Natural killer cell (primary cell): Measurements from ENCODE around the gene DIS3. TPM values are rescaled to one million over a fixed set of nuclear protein-coding genes. Genes with fewer than 3 reads are reported as not detected.
A peak's percentile ranks its signal among the peaks of the same experiment; 100 is the strongest.

Source experiments
- ATAC-seq, 3 donors: fragments of 150-1000 bp in 2 of 3; fragments of 200-7000 bp in 1 of 3; cut with Tn5 transposase; 1 replicate in 1 of 3; 2 replicates in 2 of 3; pipeline ENCODE4 v1.10.0; 2021; ENCODE audit warnings: mild to moderate bottlenecking in 2 of 3, moderate library complexity in 2 of 3
- DNase-seq, 2 donors: peaks; one replicate each; pipeline versions ENCODE4 v3.0.0 to v3.0.0-alpha.2; 2013 to 2021; ENCODE audit warnings: mixed read lengths in 1 of 2
- H3K27ac ChIP-seq: one replicate; pipeline ENCODE4 v1.5.1; 2013; ENCODE audit warnings: mild to moderate bottlenecking, low read length
- H3K27me3 ChIP-seq: one replicate; pipeline ENCODE4 v1.6.1; 2013; ENCODE audit warnings: low read length; ENCODE audit not compliant: control insufficient read depth, insufficient read depth
- H3K36me3 ChIP-seq: one replicate; pipeline ENCODE4 v1.6.1; 2013; ENCODE audit warnings: low read length; ENCODE audit not compliant: control insufficient read depth, insufficient read depth
- H3K4me1 ChIP-seq: one replicate; pipeline ENCODE4 v1.6.1; 2013; ENCODE audit warnings: low read length; ENCODE audit not compliant: control insufficient read depth, insufficient read depth
- H3K4me3 ChIP-seq: one replicate; pipeline ENCODE4 v1.5.1; 2013; ENCODE audit warnings: low read length
- H3K9me3 ChIP-seq: one replicate; pipeline ENCODE4 v1.6.1; 2013; ENCODE audit warnings: low read length; ENCODE audit not compliant: control insufficient read depth, insufficient read depth
- H3K27ac Mint-ChIP-seq, 2 donors: one replicate each; pipeline ENCODE4 v1.8.0; 2022; ENCODE audit warnings: mild to moderate bottlenecking in 2 of 2, mixed read lengths in 2 of 2, moderate library complexity in 1 of 2
- H3K27me3 Mint-ChIP-seq, 2 donors: one replicate each; pipeline ENCODE4 v1.8.0; 2022; ENCODE audit warnings: low read depth in 2 of 2, mixed read lengths in 2 of 2
- H3K36me3 Mint-ChIP-seq: one replicate; pipeline ENCODE4 v1.8.0; 2022; ENCODE audit warnings: mixed read lengths
- H3K4me1 Mint-ChIP-seq, 2 donors: one replicate each; pipeline ENCODE4 v1.8.0; 2022; ENCODE audit warnings: mixed read lengths in 2 of 2
- H3K4me3 Mint-ChIP-seq: one replicate; pipeline ENCODE4 v1.8.0; 2022; ENCODE audit warnings: mild to moderate bottlenecking, moderate library complexity, mixed read lengths
- H3K9me3 Mint-ChIP-seq, 2 donors: one replicate each; pipeline ENCODE4 v1.8.0; 2022; ENCODE audit warnings: mixed read lengths in 2 of 2
- CTCF ChIP-seq: fragments of 200-600 bp; IDR thresholded peaks from one replicate; pipeline ENCODE4 v1.8.0; 2022; ENCODE audit warnings: antibody characterized with exemption
- WGBS: methylation state at CpG from one replicate; pipeline ENCODE4 v1.1.7; 2013; ENCODE audit warnings: missing lambda C conversion rate; ENCODE audit not compliant: insufficient coverage; 5-methylcytosine and 5-hydroxymethylcytosine counted together
- intact Hi-C: fragments of 100-400 bp; cut with micrococcal nuclease; formaldehyde crosslinking; loops from one replicate; pipeline ENCODE4 v1.14.2; 2022
- total RNA-seq, 4 donors: library from RNA; stranded (reverse); fragments of 120-200 nt in 1 of 4; gene quantifications; one replicate each; pipeline versions ENCODE4 v1.2.3 to v1.2.4, GENCODE V29; 2013 to 2022

DIS3 gene
- total RNA-seq, 3 donors from 2014 or later (not counting 1 experiment from before 2014, with no cell fraction given): 26.9 to 35.2 (median 33.6) TPM

DNA sequence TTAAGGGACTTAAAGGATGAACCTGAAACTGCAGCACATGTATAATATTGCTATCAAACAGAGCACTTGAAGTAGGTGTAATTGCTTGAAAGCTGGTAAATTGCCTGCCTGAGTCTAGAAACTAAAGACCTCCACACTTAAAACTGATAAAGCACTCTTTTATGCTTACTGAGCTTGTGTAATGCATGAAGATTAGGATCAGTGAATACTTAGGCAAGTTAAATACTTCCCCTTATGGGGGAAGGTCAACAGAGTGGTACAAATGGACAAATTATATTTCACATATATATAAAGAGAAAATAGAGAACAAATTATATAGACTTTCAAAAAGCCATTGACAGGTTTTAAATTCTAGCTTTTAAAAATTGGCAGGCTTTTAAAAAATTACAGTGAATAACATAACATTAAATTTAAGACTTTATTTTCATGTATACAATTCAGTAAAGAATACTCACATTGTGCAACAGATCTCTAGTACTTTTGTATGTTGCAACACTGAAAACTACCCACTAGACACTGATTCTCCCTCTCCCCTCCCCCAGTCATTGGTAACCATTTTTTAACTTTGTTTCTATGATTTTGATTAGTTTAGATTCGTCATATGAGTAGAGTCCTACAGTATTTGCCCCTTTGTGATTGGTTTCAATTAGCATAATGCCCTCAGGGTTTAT is 24.1 kb upstream of the DIS3 start:
- Histone ChIP-seq H3K27me3 (no peaks in the 10 kb centered on the region), H3K36me3 (peaks cover 9% of the 10 kb centered on the region), H3K27ac (no peak overlapping the region), H3K9me3 (no peaks in the 10 kb centered on the region), H3K4me1 (no peaks in the 10 kb centered on the region), H3K4me3 (no peak overlapping the region)
- WGBS: 100% methylated on average over 1 of the region's 1 CpG
- DNase-seq (no peak), ATAC-seq (peak in 1 of 3 donors; percentile 57)
- no peak for TF ChIP-seq CTCF
- Mint-ChIP-seq H3K27me3 (no peaks in the 10 kb centered on the region), H3K36me3 (no peaks in the 10 kb centered on the region), H3K4me3 (no peak overlapping the region), H3K9me3 (no peaks in the 10 kb centered on the region), H3K4me1 (peaks cover 2 to 8% of the 10 kb centered on the region in 2 donors), H3K27ac (no peak overlapping the region)
- intact Hi-C loops: no loop called here

DNA sequence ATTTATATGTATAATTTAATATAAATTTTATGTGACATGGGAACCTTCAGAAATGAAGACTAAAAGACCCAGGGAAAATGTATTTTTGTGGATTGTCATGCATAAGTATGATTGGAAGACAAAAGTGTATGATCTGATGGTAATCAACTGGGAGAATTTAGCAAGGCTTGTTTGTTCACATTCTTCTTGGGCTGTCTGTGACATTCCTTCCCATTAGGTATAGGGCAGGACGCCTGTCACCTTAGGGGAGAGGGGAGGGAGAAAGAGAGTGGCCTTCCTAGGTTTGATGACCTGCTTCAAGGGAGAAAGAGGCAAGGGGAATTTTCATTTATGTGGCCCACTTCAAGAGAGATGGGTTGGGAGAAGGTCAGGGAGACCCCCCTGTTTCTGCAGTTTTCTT is 22.6 kb upstream of the DIS3 start:
- Histone ChIP-seq H3K9me3 (no peaks in the 10 kb centered on the region), H3K4me3 (no peak overlapping the region), H3K27ac (no peak overlapping the region), H3K4me1 (no peaks in the 10 kb centered on the region), H3K36me3 (peaks cover 11% of the 10 kb centered on the region), H3K27me3 (no peaks in the 10 kb centered on the region)
- ATAC-seq: no peak
- Mint-ChIP-seq H3K36me3 (no peaks in the 10 kb centered on the region), H3K4me3 (no peak overlapping the region), H3K4me1 (peaks cover 6 to 11% of the 10 kb centered on the region in 2 donors), H3K27me3 (no peaks in the 10 kb centered on the region), H3K9me3 (no peaks in the 10 kb centered on the region), H3K27ac (no peak overlapping the region)
- intact Hi-C loops: no loop called here
- DNase-seq: no peak
- TF ChIP-seq CTCF: no peak
- 100% methylated on average over 1 of the region's 1 CpG for WGBS

DNA sequence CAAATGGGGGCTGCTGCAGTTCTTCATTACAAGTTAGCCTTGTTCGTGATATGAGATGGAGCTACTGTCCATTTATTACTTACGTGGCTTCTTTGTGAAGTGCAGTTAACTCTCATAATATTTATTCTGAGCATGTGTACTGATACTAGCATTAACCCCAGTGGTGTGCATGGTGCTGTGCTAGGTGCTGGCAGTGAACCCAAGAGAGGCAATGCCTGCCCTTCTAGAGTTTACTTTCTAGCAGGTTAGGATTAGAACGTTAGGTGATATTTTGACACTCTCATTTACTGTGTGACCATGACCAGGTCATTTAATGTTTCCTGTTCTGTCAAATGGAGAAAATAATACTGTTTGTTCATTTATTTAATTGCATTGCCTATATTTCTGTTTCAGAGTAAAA is 17.1 kb upstream of the DIS3 start:
- intact Hi-C loops: no loop called here
- WGBS: 67% methylated on average over 3 of the region's 3 CpGs
- H3K4me3 Mint-ChIP-seq: no peak overlapping the region
- no peak overlapping the region for H3K27ac Mint-ChIP-seq
- peaks cover 35% of the 10 kb centered on the region for H3K36me3 ChIP-seq
- H3K9me3 ChIP-seq: no peaks in the 10 kb centered on the region
- H3K9me3 Mint-ChIP-seq: peaks cover 0 to 2% of the 10 kb centered on the region in 2 donors
- ATAC-seq (no peak), DNase-seq (no peak)
- TF ChIP-seq CTCF: no peak
- peaks cover 24% of the 10 kb centered on the region for H3K36me3 Mint-ChIP-seq
- H3K4me1 Mint-ChIP-seq: peaks cover 11 to 25% of the 10 kb centered on the region in 2 donors
- no peaks in the 10 kb centered on the region for H3K27me3 Mint-ChIP-seq
- H3K27ac ChIP-seq: no peak overlapping the region
- H3K4me3 ChIP-seq: no peak overlapping the region
- no peaks in the 10 kb centered on the region for H3K4me1 ChIP-seq
- no peaks in the 10 kb centered on the region for H3K27me3 ChIP-seq

DNA sequence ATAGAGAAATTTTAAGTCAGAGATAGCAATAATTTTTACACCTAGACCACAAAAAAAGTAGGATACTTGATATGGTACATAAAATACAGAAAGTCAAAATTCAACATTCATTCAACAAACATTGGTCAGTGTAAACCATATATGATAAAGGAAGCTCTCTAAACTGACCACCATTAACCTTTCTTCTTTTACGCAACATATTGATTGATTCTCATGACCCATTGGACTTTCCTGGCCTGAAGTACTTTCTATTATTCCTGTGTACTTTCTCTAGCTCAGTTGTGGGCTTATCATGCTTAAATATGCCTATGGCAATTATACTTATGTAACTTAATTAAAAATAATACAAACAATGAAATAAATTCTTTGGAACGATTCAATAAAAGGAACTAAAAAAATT is 10.9 kb upstream of the DIS3 start:
- peaks cover 11 to 26% of the 10 kb centered on the region in 2 donors for H3K4me1 Mint-ChIP-seq
- Histone ChIP-seq H3K4me3 (no peak overlapping the region), H3K9me3 (no peaks in the 10 kb centered on the region), H3K27ac (no peak overlapping the region), H3K27me3 (no peaks in the 10 kb centered on the region), H3K36me3 (peaks cover 44% of the 10 kb centered on the region), H3K4me1 (no peaks in the 10 kb centered on the region)
- no peak for DNase-seq
- intact Hi-C loops: no loop called here
- TF ChIP-seq CTCF: no peak
- no peaks in the 10 kb centered on the region for H3K27me3 Mint-ChIP-seq
- WGBS: 100% methylated on average over 1 of the region's 2 CpGs
- H3K36me3 Mint-ChIP-seq: peaks cover 25% of the 10 kb centered on the region
- no peak overlapping the region for H3K27ac Mint-ChIP-seq
- no peak overlapping the region for H3K4me3 Mint-ChIP-seq
- ATAC-seq: no peak
- peaks cover 0 to 2% of the 10 kb centered on the region in 2 donors for H3K9me3 Mint-ChIP-seq
